Astrocyte (in vitro differentiated cells and primary cell): ENCODE data around the gene PEAR1. TPM values are rescaled to one million over a fixed set of nuclear protein-coding genes. Genes with fewer than 3 reads are reported as not detected.

Source experiments
- DNase-seq: peaks from one replicate; pipeline ENCODE4 v3.0.0-alpha.2; 2010; ENCODE audit warnings: low read depth
- FAIRE-seq: peaks from 2 replicates; lab custom pipeline; 2011; peaks lifted over from hg19 to GRCh38; lab: Jason Lieb, UNC
- H2AFZ ChIP-seq: 2 replicates; pipeline ENCODE4 v1.6.0; 2012; ENCODE audit warnings: low read depth, low read length, inconsistent platforms
- H3K27ac ChIP-seq: 2 replicates; pipeline ENCODE4 v1.5.1; 2011; ENCODE audit warnings: low read depth, low read length, inconsistent platforms
- H3K27me3 ChIP-seq: 2 replicates; pipeline ENCODE4 v1.6.0; 2011; ENCODE audit warnings: low read length, inconsistent platforms; ENCODE audit not compliant: insufficient read depth
- H3K36me3 ChIP-seq: 2 replicates; pipeline ENCODE4 v1.5.1; 2011; ENCODE audit warnings: low read length, inconsistent platforms; ENCODE audit not compliant: insufficient read depth
- H3K4me1 ChIP-seq: 2 replicates; pipeline ENCODE4 v1.5.1; 2011; ENCODE audit warnings: low read length, inconsistent platforms; ENCODE audit not compliant: insufficient read depth
- H3K4me2 ChIP-seq: 2 replicates; pipeline ENCODE4 v1.6.0; 2012; ENCODE audit warnings: low read length, inconsistent platforms
- H3K4me3 ChIP-seq: 2 replicates; pipeline ENCODE4 v1.5.1; 2011; ENCODE audit warnings: low read depth, mild to moderate bottlenecking, low read length, inconsistent platforms; ENCODE audit not compliant: insufficient read depth
- H3K79me2 ChIP-seq: 2 replicates; pipeline ENCODE4 v1.6.0; 2012; ENCODE audit warnings: mild to moderate bottlenecking, low read length, inconsistent platforms; ENCODE audit not compliant: insufficient read depth
- H3K9ac ChIP-seq: 2 replicates; pipeline ENCODE4 v1.6.0; 2012; ENCODE audit warnings: mild to moderate bottlenecking, low read length, inconsistent platforms
- H3K9me3 ChIP-seq: 2 replicates; pipeline ENCODE4 v1.5.1; 2012; ENCODE audit warnings: low read depth, mild to moderate bottlenecking, low read length, inconsistent platforms; ENCODE audit not compliant: insufficient read depth
- H4K20me1 ChIP-seq: 2 replicates; pipeline ENCODE4 v1.6.0; 2012; ENCODE audit warnings: low read length, inconsistent platforms; ENCODE audit not compliant: insufficient read depth
- H3K27ac Mint-ChIP-seq: one replicate; pipeline ENCODE4 v1.8.0; 2021; ENCODE audit warnings: mild to moderate bottlenecking, mixed read lengths; ENCODE audit not compliant: unreplicated experiment
- H3K27me3 Mint-ChIP-seq: one replicate; pipeline ENCODE4 v1.8.0; 2021; ENCODE audit warnings: low read depth, mixed read lengths; ENCODE audit not compliant: unreplicated experiment
- H3K36me3 Mint-ChIP-seq: one replicate; pipeline ENCODE4 v1.8.0; 2021; ENCODE audit warnings: low read depth, mixed read lengths; ENCODE audit not compliant: unreplicated experiment
- H3K4me1 Mint-ChIP-seq: one replicate; pipeline ENCODE4 v1.8.0; 2021; ENCODE audit warnings: low read depth, mixed read lengths; ENCODE audit not compliant: unreplicated experiment
- H3K4me3 Mint-ChIP-seq: one replicate; pipeline ENCODE4 v1.8.0; 2021; ENCODE audit warnings: mild to moderate bottlenecking, moderate library complexity, mixed read lengths; ENCODE audit not compliant: unreplicated experiment
- H3K9me3 Mint-ChIP-seq: one replicate; pipeline ENCODE4 v1.8.0; 2021; ENCODE audit warnings: mild to moderate bottlenecking, mixed read lengths; ENCODE audit not compliant: unreplicated experiment
- EZH2 ChIP-seq: IDR thresholded peaks from 2 replicates; pipeline ENCODE4 v1.6.1; 2012; ENCODE audit warnings: mild to moderate bottlenecking, low read length, inconsistent platforms; ENCODE audit not compliant: insufficient read depth
- total RNA-seq: library from RNA; stranded (reverse); gene quantifications from 2 replicates; pipeline ENCODE4 v1.2.1, GENCODE V29; 2021
- TF ChIP-seq, protein P1 (sequence below): IDR thresholded peaks from 2 replicates; pipeline ENCODE4 v1.5.1; 2011; ENCODE audit warnings: low read depth, mild to moderate bottlenecking, inconsistent platforms, low read length, moderate library complexity; ENCODE audit not compliant: insufficient read depth

PEAR1 gene
- total RNA-seq, 1 donor from 2014 or later = 17.3 TPM

- H3K36me3 ChIP-seq = peaks cover 20% of the 10 kb centered on the region
- H3K27ac ChIP-seq = no peak overlapping the region
- FAIRE-seq (no peak), DNase-seq (no peak)
- Mint-ChIP-seq H3K4me3 (no peak overlapping the region), H3K27me3 (no peaks in the 10 kb centered on the region), H3K4me1 (no peaks in the 10 kb centered on the region), H3K36me3 (peaks cover 43% of the 10 kb centered on the region), H3K27ac (no peak overlapping the region), H3K9me3 (peaks cover 2% of the 10 kb centered on the region)
- H3K9me3 ChIP-seq = no peaks in the 10 kb centered on the region
- no peaks in the 10 kb centered on the region for H4K20me1 ChIP-seq
- H3K27me3 ChIP-seq = no peaks in the 10 kb centered on the region
- no peak overlapping the region for H3K9ac ChIP-seq
- H3K4me3 ChIP-seq = no peak overlapping the region
- H2AFZ ChIP-seq = no peak overlapping the region
- no peak for TF ChIP-seq EZH2
- TF ChIP-seq, protein P1, sequence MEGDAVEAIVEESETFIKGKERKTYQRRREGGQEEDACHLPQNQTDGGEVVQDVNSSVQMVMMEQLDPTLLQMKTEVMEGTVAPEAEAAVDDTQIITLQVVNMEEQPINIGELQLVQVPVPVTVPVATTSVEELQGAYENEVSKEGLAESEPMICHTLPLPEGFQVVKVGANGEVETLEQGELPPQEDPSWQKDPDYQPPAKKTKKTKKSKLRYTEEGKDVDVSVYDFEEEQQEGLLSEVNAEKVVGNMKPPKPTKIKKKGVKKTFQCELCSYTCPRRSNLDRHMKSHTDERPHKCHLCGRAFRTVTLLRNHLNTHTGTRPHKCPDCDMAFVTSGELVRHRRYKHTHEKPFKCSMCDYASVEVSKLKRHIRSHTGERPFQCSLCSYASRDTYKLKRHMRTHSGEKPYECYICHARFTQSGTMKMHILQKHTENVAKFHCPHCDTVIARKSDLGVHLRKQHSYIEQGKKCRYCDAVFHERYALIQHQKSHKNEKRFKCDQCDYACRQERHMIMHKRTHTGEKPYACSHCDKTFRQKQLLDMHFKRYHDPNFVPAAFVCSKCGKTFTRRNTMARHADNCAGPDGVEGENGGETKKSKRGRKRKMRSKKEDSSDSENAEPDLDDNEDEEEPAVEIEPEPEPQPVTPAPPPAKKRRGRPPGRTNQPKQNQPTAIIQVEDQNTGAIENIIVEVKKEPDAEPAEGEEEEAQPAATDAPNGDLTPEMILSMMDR = no peak
- H3K4me1 ChIP-seq = no peaks in the 10 kb centered on the region
- H3K4me2 ChIP-seq = no peak overlapping the region
- no peaks in the 10 kb centered on the region for H3K79me2 ChIP-seq
Observed at GRCh38 chr1:156951371-156951770, 57.9 kb downstream of the PEAR1 start.

DNA sequence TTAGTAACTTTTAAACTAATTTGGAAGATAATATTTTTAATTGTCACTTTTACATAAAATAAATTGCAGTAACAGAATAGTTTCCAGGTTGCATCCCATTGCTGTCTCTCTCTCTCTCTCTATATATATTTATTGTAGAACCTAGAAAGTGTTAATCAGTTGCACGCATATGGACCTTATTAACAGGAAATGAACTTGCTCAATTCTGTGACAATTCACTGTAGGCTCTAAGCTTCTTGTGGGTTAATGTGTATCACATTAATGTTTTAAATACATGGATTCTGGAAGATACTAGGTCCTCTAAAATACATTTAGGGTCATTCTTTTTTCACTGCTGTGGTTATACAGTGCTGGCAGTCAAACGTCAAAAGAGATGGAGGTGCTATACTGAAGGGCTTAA lies 60.1 kb downstream of the PEAR1 start:
- DNase-seq (no peak), FAIRE-seq (no peak)
- Histone ChIP-seq H3K4me1 (no peaks in the 10 kb centered on the region), H3K4me2 (no peak overlapping the region), H4K20me1 (no peaks in the 10 kb centered on the region), H3K4me3 (no peak overlapping the region), H3K79me2 (no peaks in the 10 kb centered on the region), H3K9ac (no peak overlapping the region), H3K27me3 (no peaks in the 10 kb centered on the region), H3K9me3 (no peaks in the 10 kb centered on the region), H3K36me3 (peaks cover 30% of the 10 kb centered on the region), H2AFZ (no peak overlapping the region), H3K27ac (no peak overlapping the region)
- Mint-ChIP-seq H3K4me3 (no peak overlapping the region), H3K4me1 (peaks cover 14% of the 10 kb centered on the region), H3K9me3 (peaks cover under 1% of the 10 kb centered on the region), H3K36me3 (peaks cover 35% of the 10 kb centered on the region), H3K27ac (no peak overlapping the region), H3K27me3 (no peaks in the 10 kb centered on the region)
- no peak for TF ChIP-seq EZH2
- TF ChIP-seq, protein P1 = no peak

GRCh38 chr1:156956333-156956732 lies 62.8 kb downstream of the PEAR1 start:
- FAIRE-seq = no peak
- no peak overlapping the region for H3K4me3 ChIP-seq
- no peaks in the 10 kb centered on the region for H4K20me1 ChIP-seq
- no peak overlapping the region for H3K27ac ChIP-seq
- Mint-ChIP-seq H3K4me1 (peaks cover 23% of the 10 kb centered on the region), H3K27me3 (no peaks in the 10 kb centered on the region), H3K9me3 (no peaks in the 10 kb centered on the region), H3K27ac (no peak overlapping the region), H3K36me3 (peaks cover 40% of the 10 kb centered on the region), H3K4me3 (no peak overlapping the region)
- H3K27me3 ChIP-seq = no peaks in the 10 kb centered on the region
- DNase-seq = no peak
- H3K36me3 ChIP-seq = peaks cover 39% of the 10 kb centered on the region
- no peaks in the 10 kb centered on the region for H3K9me3 ChIP-seq
- no peak overlapping the region for H3K4me2 ChIP-seq
- H3K79me2 ChIP-seq = no peaks in the 10 kb centered on the region
- TF ChIP-seq EZH2 = no peak
- TF ChIP-seq, protein P1 = no peak
- no peaks in the 10 kb centered on the region for H3K4me1 ChIP-seq
- no peak overlapping the region for H2AFZ ChIP-seq
- H3K9ac ChIP-seq = no peak overlapping the region
